Neural cell (in vitro differentiated cells): ENCODE results near the gene ERRFI1. TPM values are rescaled to one million over a fixed set of nuclear protein-coding genes. Genes with fewer than 3 reads are reported as not detected.

Experiments used
- H2AFZ ChIP-seq: fragments of 200-600, 300-800 bp; sonication (generic), shearing (Covaris generic); 2 replicates; pipeline ENCODE4 v1.6.0; 2014; ENCODE audit warnings: low read depth, mild to moderate bottlenecking, antibody characterized with exemption, low read length, moderate library complexity
- H3F3A ChIP-seq: fragments of 200-600 bp; shearing (Covaris generic); 2 replicates; pipeline ENCODE4 v1.6.1; 2016; ENCODE audit warnings: mild to moderate bottlenecking, moderate library complexity, mixed read lengths, antibody characterized with exemption, low read length; ENCODE audit not compliant: insufficient read depth, poor library complexity, severe bottlenecking
- H3K27ac ChIP-seq: fragments of 200-600, 300-800 bp; sonication (generic), shearing (Covaris generic); 2 replicates; pipeline ENCODE4 v1.5.1; 2014; ENCODE audit warnings: mild to moderate bottlenecking, low read length, moderate library complexity
- H3K27me3 ChIP-seq: fragments of 300-800, 200-600 bp; sonication (generic), shearing (Covaris generic); 2 replicates; pipeline ENCODE4 v1.6.0; 2014; ENCODE audit warnings: mild to moderate bottlenecking, low read depth, low read length, moderate library complexity; ENCODE audit not compliant: insufficient read depth
- H3K36me3 ChIP-seq: fragments of 300-800, 200-600 bp; sonication (generic), shearing (Covaris generic); 2 replicates; pipeline ENCODE4 v1.5.1; 2014; ENCODE audit warnings: mild to moderate bottlenecking, antibody characterized with exemption, low read length, moderate library complexity; ENCODE audit not compliant: insufficient read depth
- H3K4me2 ChIP-seq: fragments of 300-800, 200-600 bp; sonication (generic), shearing (Covaris generic); 2 replicates; pipeline ENCODE4 v1.6.0; 2014; ENCODE audit warnings: mild to moderate bottlenecking, low read length
- H3K4me3 ChIP-seq: fragments of 300-800, 200-600 bp; sonication (generic), shearing (Covaris generic); 2 replicates; pipeline ENCODE4 v1.5.1; 2014; ENCODE audit warnings: mild to moderate bottlenecking, low read length, moderate library complexity
- H3K79me2 ChIP-seq: fragments of 200-600 bp; shearing (Covaris generic); replicated peaks from 2 replicates; pipeline ENCODE4 v1.6.0; 2014; ENCODE audit warnings: mild to moderate bottlenecking, low read length, moderate library complexity; ENCODE audit not compliant: insufficient read depth
- H3K9ac ChIP-seq: fragments of 300-800, 200-600 bp; sonication (generic), shearing (Covaris generic); 2 replicates; pipeline ENCODE4 v1.6.1; 2016; ENCODE audit warnings: mild to moderate bottlenecking, low read length, mixed read lengths
- H3K9me2 ChIP-seq: fragments of 200-600 bp; shearing (Covaris generic); 2 replicates; pipeline ENCODE4 v1.6.1; 2016; ENCODE audit warnings: mild to moderate bottlenecking, low read length, mixed read lengths; ENCODE audit not compliant: insufficient read depth
- H3K9me3 ChIP-seq: fragments of 200-600, 300-800 bp; sonication (generic), shearing (Covaris generic); 2 replicates; pipeline ENCODE4 v1.6.1; 2016; ENCODE audit warnings: mild to moderate bottlenecking, mixed run types, low read length, moderate library complexity, mixed read lengths
- H4K20me1 ChIP-seq: fragments of 200-600 bp; shearing (Covaris generic); 2 replicates; pipeline ENCODE4 v1.6.1; 2016; ENCODE audit warnings: mild to moderate bottlenecking, mixed run types; ENCODE audit not compliant: insufficient read depth
- EP300 ChIP-seq: fragments of 450-650 bp; conservative IDR thresholded peaks from 2 replicates; pipeline ENCODE4 v1.6.1; 2014; ENCODE audit warnings: antibody characterized with exemption, mild to moderate bottlenecking, moderate library complexity; ENCODE audit not compliant: poor library complexity, severe bottlenecking
- EZH2 ChIP-seq: fragments of 200-600, 300-800 bp; shearing (Covaris generic), sonication (generic); IDR thresholded peaks from 2 replicates; pipeline ENCODE4 v1.6.1; 2014; ENCODE audit warnings: antibody characterized with exemption, low read length, borderline replicate concordance, mild to moderate bottlenecking; ENCODE audit not compliant: insufficient read depth, poor library complexity, severe bottlenecking
- MXI1 ChIP-seq: fragments of 450-650 bp; conservative IDR thresholded peaks from 2 replicates; pipeline ENCODE4 v1.6.1; 2014; ENCODE audit warnings: antibody characterized with exemption, mild to moderate bottlenecking; ENCODE audit not compliant: poor library complexity, severe bottlenecking
- POLR2AphosphoS5 ChIP-seq: IDR thresholded peaks from 2 replicates; pipeline ENCODE4 v1.6.1; 2012
- RAD21 ChIP-seq: fragments of 450-650 bp; conservative IDR thresholded peaks from 2 replicates; pipeline ENCODE4 v1.6.1; 2014; ENCODE audit warnings: antibody characterized with exemption, mild to moderate bottlenecking, moderate library complexity
- SMC3 ChIP-seq: fragments of 450-650 bp; conservative IDR thresholded peaks from 2 replicates; pipeline ENCODE4 v1.6.1; 2014; ENCODE audit warnings: antibody characterized with exemption, mild to moderate bottlenecking, moderate library complexity; ENCODE audit not compliant: poor library complexity
- TAF1 ChIP-seq: IDR thresholded peaks from 2 replicates; pipeline ENCODE4 v1.6.1; 2012; ENCODE audit warnings: low read depth
- polyA plus RNA-seq: library from polyadenylated mRNA; depleted of rRNA; stranded (reverse); fragments of >200 nt; gene quantifications from 2 replicates; pipeline ENCODE4 v1.2.3, GENCODE V29; 2014
- TF ChIP-seq, protein P1 (sequence below): IDR thresholded peaks from 2 replicates; pipeline ENCODE4 v1.6.1; 2012; ENCODE audit warnings: borderline replicate concordance
- TF ChIP-seq, protein P2 (sequence below): fragments of 450-650 bp; IDR thresholded peaks from 2 replicates; pipeline ENCODE4 v1.5.1; 2014; ENCODE audit warnings: antibody characterized with exemption, mild to moderate bottlenecking, moderate library complexity; ENCODE audit not compliant: poor library complexity, severe bottlenecking

Gene ERRFI1
- polyA plus RNA-seq, 1 donor from 2014 or later, result 72.9 TPM

DNA sequence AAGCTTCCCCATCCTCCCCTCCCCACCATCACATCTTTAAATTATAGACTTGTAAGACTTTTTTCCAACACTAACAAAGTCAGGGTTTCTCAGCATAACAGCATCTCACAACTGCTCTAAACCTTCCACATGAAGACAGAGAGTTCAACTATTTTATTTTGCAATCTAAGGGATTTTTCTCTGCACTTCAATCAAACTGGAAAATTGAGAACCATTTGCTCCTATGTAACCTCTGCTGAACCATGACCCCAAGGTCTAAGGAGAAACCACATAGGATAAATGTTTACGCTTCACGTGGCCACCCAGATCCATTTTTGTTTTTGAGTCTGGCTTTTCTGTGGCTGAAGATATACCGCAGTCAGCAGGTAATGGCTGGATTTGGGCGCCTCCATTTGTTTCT lies 13.2 kb downstream of the ERRFI1 start:
- no peak overlapping the region for H3K4me3 ChIP-seq
- no peak overlapping the region for H3K9ac ChIP-seq
- H3K4me2 ChIP-seq, result no peak overlapping the region
- H4K20me1 ChIP-seq, result no peaks in the 10 kb centered on the region
- no peaks in the 10 kb centered on the region for H3K9me3 ChIP-seq
- no peak for TF ChIP-seq EP300
- no peak for TF ChIP-seq SMC3
- no peak for TF ChIP-seq EZH2
- TF ChIP-seq, protein P1, sequence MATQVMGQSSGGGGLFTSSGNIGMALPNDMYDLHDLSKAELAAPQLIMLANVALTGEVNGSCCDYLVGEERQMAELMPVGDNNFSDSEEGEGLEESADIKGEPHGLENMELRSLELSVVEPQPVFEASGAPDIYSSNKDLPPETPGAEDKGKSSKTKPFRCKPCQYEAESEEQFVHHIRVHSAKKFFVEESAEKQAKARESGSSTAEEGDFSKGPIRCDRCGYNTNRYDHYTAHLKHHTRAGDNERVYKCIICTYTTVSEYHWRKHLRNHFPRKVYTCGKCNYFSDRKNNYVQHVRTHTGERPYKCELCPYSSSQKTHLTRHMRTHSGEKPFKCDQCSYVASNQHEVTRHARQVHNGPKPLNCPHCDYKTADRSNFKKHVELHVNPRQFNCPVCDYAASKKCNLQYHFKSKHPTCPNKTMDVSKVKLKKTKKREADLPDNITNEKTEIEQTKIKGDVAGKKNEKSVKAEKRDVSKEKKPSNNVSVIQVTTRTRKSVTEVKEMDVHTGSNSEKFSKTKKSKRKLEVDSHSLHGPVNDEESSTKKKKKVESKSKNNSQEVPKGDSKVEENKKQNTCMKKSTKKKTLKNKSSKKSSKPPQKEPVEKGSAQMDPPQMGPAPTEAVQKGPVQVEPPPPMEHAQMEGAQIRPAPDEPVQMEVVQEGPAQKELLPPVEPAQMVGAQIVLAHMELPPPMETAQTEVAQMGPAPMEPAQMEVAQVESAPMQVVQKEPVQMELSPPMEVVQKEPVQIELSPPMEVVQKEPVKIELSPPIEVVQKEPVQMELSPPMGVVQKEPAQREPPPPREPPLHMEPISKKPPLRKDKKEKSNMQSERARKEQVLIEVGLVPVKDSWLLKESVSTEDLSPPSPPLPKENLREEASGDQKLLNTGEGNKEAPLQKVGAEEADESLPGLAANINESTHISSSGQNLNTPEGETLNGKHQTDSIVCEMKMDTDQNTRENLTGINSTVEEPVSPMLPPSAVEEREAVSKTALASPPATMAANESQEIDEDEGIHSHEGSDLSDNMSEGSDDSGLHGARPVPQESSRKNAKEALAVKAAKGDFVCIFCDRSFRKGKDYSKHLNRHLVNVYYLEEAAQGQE, result no peak
- TF ChIP-seq MXI1, result no peak
- TF ChIP-seq RAD21, result no peak
- no peak for TF ChIP-seq POLR2AphosphoS5
- no peak for TF ChIP-seq TAF1
- TF ChIP-seq, protein P2, sequence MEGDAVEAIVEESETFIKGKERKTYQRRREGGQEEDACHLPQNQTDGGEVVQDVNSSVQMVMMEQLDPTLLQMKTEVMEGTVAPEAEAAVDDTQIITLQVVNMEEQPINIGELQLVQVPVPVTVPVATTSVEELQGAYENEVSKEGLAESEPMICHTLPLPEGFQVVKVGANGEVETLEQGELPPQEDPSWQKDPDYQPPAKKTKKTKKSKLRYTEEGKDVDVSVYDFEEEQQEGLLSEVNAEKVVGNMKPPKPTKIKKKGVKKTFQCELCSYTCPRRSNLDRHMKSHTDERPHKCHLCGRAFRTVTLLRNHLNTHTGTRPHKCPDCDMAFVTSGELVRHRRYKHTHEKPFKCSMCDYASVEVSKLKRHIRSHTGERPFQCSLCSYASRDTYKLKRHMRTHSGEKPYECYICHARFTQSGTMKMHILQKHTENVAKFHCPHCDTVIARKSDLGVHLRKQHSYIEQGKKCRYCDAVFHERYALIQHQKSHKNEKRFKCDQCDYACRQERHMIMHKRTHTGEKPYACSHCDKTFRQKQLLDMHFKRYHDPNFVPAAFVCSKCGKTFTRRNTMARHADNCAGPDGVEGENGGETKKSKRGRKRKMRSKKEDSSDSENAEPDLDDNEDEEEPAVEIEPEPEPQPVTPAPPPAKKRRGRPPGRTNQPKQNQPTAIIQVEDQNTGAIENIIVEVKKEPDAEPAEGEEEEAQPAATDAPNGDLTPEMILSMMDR, result no peak
- H3K9me2 ChIP-seq, result no peaks in the 10 kb centered on the region
- H3K79me2 ChIP-seq, result peaks cover 32% of the 10 kb centered on the region
- H3K36me3 ChIP-seq, result no peaks in the 10 kb centered on the region
- no peak overlapping the region for H2AFZ ChIP-seq
- no peak overlapping the region for H3K27ac ChIP-seq
- H3K27me3 ChIP-seq, result no peaks in the 10 kb centered on the region
- H3F3A ChIP-seq, result no peaks in the 10 kb centered on the region

DNA sequence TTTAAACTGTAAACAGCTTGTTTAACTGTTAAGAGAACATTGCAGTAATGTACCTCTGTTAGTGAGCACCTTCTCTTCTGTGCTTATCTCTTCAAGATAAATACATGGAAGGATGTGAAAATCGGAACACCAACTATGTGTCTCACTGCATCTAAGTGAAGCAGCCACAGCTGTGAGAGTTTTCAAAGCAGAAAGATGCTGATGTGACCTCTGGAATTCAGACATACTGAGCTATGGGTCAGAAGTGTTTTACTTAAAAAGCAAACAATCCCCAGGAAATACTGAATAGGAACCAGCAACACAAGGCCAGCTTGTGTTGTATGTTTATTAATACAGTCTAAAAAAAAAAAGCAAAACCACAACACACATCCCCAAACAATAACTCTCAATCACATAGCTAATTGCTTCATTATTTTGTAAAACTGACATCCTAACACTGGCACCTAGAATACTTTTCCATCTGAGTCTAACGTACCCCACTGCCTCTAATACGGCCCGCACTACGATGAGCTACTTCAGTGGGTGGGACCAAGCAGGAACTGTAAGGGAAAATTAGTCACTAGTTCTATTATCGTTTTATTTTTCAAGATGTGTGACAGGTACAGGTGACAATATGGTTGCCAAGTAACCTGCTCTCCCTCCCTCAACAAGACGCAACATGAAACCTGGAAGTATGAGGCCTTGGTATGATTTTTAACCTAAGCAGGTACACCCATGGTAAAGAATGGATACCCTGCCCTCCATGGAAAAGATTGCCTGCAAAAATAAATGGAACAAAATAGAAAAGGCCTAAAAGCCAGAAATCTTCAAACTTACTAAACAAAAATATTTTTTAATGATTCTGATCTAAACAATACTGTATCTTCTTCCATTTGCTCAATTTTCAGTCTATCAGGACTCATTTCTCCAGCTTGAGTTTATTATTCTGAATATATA lies 13.9 kb downstream of the ERRFI1 start:
- Histone ChIP-seq H3K9me2 (no peaks in the 10 kb centered on the region), H2AFZ (no peak overlapping the region), H3K79me2 (peaks cover 29% of the 10 kb centered on the region), H3K27me3 (no peaks in the 10 kb centered on the region), H3K27ac (no peak overlapping the region), H3K4me2 (no peak overlapping the region), H3K36me3 (no peaks in the 10 kb centered on the region), H3K4me3 (no peak overlapping the region), H3K9ac (no peak overlapping the region), H3F3A (no peaks in the 10 kb centered on the region), H3K9me3 (no peaks in the 10 kb centered on the region), H4K20me1 (no peaks in the 10 kb centered on the region)
- TF ChIP-seq EZH2, result no peak
- TF ChIP-seq SMC3, result no peak
- TF ChIP-seq, protein P1, result no peak
- no peak for TF ChIP-seq MXI1
- TF ChIP-seq, protein P2, result no peak
- no peak for TF ChIP-seq RAD21
- TF ChIP-seq TAF1, result no peak
- no peak for TF ChIP-seq EP300
- TF ChIP-seq POLR2AphosphoS5, result no peak
